Mesodermal cell (in vitro differentiated cells): ENCODE results near the gene WFIKKN2.

Experiments used
- H3K27ac ChIP-seq: 2 replicates; pipeline ENCODE4 v1.7.0; 2013; ENCODE audit warnings: mild to moderate bottlenecking, low read depth, low read length, moderate library complexity; ENCODE audit not compliant: severe bottlenecking
- H3K36me3 ChIP-seq: 2 replicates; pipeline ENCODE4 v1.7.1; 2013; ENCODE audit warnings: mild to moderate bottlenecking, low read length, moderate library complexity; ENCODE audit not compliant: control insufficient read depth, insufficient read depth
- H3K4me1 ChIP-seq: one replicate; pipeline ENCODE4 v1.7.1; 2013; ENCODE audit warnings: mild to moderate bottlenecking, low read length; ENCODE audit not compliant: insufficient read depth, control insufficient read depth, poor library complexity, severe bottlenecking
- H3K4me3 ChIP-seq: 2 replicates; pipeline ENCODE4 v1.7.0; 2013; ENCODE audit warnings: low read length, control low read depth, mild to moderate bottlenecking; ENCODE audit not compliant: insufficient read depth, poor library complexity, severe bottlenecking; ENCODE audit errors: extremely low read depth
- H3K9me3 ChIP-seq: 2 replicates; pipeline ENCODE4 v1.7.1; 2013; ENCODE audit warnings: mild to moderate bottlenecking, low read length, moderate library complexity; ENCODE audit not compliant: control insufficient read depth
- WGBS, 2 experiments: methylation state at CpG; one replicate each; pipeline ENCODE4 v1.1.5; 2013; ENCODE audit warnings: missing lambda C conversion rate in 2 of 2; ENCODE audit not compliant: insufficient coverage in 2 of 2; 5-methylcytosine and 5-hydroxymethylcytosine counted together

Gene WFIKKN2

DNA sequence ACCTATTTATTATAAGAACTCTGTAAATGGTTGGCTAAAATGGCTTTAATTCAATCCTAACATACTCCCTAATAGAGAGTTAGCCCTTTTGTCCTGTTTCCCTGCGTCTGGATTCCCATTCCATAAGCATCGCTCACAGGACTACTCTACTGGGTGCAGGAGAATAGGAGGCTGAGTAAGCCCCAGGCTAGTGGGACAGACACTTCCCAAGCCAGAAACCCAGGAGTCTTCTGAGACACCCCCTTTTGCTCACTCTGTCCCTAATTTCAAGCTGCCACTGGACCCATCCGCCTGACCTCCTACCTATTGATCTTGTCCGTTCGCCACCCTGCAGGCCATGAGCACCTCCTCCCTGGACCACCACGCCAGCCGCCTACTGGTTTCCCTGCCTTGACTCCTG, 47.5 kb downstream of the WFIKKN2 start:
- 92 to 96% methylated on average over 5 to 7 of the region's 7 CpGs for WGBS, 2 experiments
- Histone ChIP-seq H3K36me3 (no peaks in the 10 kb centered on the region), H3K9me3 (no peaks in the 10 kb centered on the region), H3K4me3 (no peak overlapping the region), H3K4me1 (peaks cover 17% of the 10 kb centered on the region), H3K27ac (peak overlapping the region; percentile 23)

DNA sequence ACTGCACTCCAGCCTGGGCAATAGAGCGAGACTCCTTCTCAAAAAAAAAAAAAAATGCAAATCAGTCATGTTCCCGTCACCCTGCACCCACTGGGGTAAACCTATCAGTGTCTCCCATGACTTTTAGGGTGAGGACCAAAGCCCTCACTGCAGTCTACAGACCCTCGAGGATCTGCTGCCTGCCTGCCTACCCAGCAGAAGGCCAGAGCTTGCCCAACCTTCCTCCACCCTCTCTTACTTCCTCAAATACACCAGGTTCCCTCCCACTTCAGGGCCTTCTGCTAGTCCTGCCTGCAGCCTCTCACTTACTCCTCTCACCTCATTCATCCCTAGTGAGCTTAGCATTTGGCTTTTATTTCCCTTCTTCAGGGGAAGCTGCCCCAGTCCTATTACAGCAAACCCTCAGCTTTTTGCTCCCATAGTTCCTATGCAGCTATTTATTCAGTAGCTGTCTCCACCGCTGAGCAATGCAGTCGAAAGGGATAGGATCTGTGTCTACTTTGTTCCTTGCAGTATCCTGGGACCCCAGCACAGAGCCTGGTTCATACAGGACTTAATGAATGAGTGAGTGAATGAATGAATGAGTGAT, 48.6 kb downstream of the WFIKKN2 start:
- no peaks in the 10 kb centered on the region for H3K9me3 ChIP-seq
- H3K36me3 ChIP-seq = no peaks in the 10 kb centered on the region
- peak overlapping the region; percentile 64 for H3K27ac ChIP-seq
- H3K4me1 ChIP-seq = peaks cover 17% of the 10 kb centered on the region
- H3K4me3 ChIP-seq = no peak overlapping the region
- WGBS, 2 experiments = 76 to 94% methylated on average over 4 of the region's 5 CpGs

DNA sequence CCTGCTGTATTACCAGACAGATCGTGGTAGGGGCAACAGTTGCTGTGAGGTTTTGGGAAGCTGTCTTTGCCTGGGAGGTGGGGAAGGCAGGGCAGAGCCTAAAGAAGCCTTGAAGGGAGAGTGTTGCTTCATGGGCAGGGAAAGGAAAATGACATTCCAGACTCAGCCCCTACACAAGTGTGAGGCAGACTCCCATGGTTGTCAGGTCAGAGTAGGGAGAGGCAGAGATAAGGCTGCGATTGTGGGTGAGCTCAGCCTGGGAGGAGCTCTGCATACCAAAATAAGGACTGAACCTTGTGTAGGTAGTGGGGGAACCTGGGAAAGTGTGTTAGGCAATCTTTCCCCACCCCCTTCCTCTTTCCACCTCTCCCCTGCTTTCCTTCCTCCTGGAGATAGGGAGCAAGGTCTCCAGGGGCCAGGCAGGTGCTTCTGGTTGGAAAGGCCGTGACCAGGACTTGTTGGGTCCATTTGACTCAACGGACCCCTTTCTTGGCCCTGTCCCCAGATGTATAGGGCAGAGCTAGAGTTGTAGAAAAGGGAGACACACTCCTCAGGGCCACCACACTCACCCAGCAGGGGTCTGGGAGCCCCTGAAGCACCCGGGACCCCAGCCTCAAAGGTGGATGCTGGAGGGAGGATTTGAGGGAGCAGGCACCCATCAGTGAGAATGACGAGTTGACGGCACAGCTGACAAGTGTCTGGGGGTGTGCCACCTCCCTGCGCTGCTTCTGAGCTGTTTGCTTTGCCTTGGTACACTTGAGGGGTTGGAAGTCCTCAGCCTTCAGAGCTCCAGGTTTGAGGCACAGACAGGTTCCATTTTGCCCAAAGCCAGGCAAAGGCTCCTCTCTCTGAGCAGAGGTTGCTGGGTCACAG, 49.3 kb downstream of the WFIKKN2 start:
- peak overlapping the region; percentile 64 for H3K27ac ChIP-seq
- 81 to 85% methylated on average over 5 of the region's 8 CpGs for WGBS, 2 experiments
- no peak overlapping the region for H3K4me3 ChIP-seq
- H3K4me1 ChIP-seq = peaks cover 17% of the 10 kb centered on the region
- no peaks in the 10 kb centered on the region for H3K36me3 ChIP-seq
- H3K9me3 ChIP-seq = no peaks in the 10 kb centered on the region

DNA sequence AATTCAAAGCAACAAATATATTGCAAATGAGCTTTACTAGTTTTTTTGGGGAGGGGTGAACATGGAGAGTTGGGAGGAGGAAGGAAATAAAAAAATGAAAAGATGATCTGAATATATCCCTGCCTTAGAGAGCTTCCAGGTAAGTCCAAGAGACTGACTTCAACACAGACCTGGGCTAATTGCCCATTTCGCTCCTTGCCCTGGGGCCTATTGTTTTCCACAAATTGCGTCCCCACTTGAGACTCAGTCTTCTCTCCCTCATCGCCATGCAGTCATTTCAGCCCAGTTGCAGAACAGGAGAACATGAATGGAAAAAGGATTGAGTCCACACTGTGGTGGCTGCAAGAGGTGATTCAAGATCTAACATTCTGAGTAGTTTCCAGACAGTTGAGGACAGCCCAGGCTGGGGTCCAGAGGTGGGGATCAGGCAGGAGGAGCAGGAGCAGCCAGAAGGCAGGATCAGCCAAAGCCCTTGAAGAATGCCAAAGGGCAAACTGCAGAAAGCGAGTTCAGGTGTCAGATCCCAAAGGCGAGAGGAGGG, 52.4 kb downstream of the WFIKKN2 start:
- WGBS, 2 experiments = 84 to 96% methylated on average over 4 to 5 of the region's 5 CpGs
- Histone ChIP-seq H3K4me1 (peaks cover 15% of the 10 kb centered on the region), H3K36me3 (no peaks in the 10 kb centered on the region), H3K9me3 (no peaks in the 10 kb centered on the region), H3K4me3 (no peak overlapping the region), H3K27ac (no peak overlapping the region)

DNA sequence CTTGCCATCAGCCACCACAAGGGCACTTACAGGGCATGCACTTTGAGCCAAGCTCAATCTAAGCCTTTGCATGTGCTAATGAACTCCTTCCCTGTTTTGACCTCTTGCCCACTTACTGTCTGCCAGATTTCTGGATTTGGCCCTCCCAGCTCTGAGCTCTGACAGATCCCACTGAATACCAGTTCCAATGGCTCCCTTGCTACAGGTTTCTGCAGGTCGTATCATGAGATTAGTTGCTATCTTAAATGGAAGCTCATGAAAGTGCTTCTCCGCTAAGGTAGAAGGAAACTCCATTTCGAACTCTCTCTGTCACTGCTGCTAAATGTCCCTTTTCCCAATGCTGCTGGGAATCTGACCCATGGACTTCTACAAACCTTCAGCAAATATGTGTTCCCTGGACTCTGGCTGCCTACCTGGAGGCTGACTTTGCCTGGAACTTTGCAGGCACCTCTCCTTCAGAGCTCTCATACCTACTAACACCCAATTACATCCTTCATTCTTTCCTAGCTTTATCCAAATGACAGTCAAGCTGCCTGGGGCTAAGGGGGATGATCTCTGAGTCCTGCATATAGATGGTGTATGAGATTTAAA, 54.2 kb downstream of the WFIKKN2 start:
- WGBS, 2 experiments = 67 to 87% methylated on average over 2 to 3 of the region's 3 CpGs
- no peaks in the 10 kb centered on the region for H3K9me3 ChIP-seq
- no peak overlapping the region for H3K4me3 ChIP-seq
- H3K27ac ChIP-seq = no peak overlapping the region
- peaks cover 13% of the 10 kb centered on the region for H3K4me1 ChIP-seq
- H3K36me3 ChIP-seq = no peaks in the 10 kb centered on the region

DNA sequence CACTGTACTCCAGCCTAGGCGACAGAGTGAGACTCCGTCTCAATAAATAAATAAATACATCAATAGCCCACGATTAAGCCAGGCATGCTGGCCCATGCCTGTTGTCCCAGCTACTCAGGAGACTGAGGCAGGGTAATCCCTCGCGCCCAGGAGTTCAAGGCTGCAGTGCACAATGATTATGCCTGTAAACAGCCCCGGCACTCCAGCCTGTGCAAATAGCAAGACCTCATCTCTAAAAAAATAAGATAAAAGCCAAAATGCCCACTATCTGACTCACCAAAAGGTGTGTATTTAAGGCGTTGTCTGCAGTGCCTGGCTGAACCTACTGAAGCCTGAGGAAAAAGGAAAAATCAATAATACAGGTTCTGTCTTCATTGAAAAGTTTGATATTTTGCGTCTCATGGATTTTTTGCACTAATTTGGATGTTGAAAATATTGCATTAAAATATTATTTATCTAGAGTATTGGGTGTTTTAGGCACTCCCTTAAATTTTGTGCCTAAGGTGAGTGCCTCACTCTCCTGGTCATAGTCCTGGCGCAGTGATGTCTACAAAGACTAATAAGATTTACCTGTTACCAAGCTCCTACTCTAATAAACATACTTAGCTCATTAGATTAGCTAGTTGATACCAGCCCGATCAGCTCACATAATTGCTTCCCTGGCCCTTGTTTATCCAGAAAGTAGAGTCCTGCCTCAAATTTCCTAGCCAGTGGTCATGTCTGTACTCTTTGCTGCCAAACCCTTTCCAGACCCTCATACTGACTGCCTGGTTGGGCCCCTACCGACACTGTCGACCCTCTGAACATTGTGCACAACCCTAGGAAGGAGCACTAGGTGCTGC, 55.5 kb downstream of the WFIKKN2 start:
- 86 to 92% methylated on average over 10 of the region's 12 CpGs for WGBS, 2 experiments
- no peaks in the 10 kb centered on the region for H3K9me3 ChIP-seq
- no peaks in the 10 kb centered on the region for H3K36me3 ChIP-seq
- no peak overlapping the region for H3K27ac ChIP-seq
- no peak overlapping the region for H3K4me3 ChIP-seq
- peaks cover 11% of the 10 kb centered on the region for H3K4me1 ChIP-seq

DNA sequence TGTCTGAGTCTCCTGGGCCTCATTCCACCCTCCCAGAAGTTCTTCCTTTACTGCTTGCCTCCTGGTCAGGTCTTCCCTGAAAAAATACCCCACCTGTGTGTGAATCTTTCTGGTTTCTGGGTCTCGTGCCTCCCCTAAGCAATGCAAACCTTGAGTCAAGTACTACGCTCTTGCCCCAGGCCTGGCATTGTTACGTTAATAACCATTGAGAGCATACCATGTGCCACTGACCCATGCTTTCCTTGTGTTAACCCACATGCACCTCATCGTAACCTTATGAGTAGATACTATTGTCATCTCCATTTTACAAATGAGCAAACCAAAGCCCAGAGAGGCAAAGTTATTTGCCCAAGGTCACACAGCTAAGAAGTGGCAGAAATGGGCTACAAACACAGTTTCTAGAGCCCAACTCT, 56.2 kb downstream of the WFIKKN2 start:
- WGBS, 2 experiments = 74 to 82% methylated on average over 3 to 4 of the region's 4 CpGs
- Histone ChIP-seq H3K9me3 (no peaks in the 10 kb centered on the region), H3K4me3 (no peak overlapping the region), H3K36me3 (no peaks in the 10 kb centered on the region), H3K27ac (no peak overlapping the region), H3K4me1 (peaks cover 11% of the 10 kb centered on the region)
